Measurements from ENCODE around the gene OSBPL1A.

DNA sequence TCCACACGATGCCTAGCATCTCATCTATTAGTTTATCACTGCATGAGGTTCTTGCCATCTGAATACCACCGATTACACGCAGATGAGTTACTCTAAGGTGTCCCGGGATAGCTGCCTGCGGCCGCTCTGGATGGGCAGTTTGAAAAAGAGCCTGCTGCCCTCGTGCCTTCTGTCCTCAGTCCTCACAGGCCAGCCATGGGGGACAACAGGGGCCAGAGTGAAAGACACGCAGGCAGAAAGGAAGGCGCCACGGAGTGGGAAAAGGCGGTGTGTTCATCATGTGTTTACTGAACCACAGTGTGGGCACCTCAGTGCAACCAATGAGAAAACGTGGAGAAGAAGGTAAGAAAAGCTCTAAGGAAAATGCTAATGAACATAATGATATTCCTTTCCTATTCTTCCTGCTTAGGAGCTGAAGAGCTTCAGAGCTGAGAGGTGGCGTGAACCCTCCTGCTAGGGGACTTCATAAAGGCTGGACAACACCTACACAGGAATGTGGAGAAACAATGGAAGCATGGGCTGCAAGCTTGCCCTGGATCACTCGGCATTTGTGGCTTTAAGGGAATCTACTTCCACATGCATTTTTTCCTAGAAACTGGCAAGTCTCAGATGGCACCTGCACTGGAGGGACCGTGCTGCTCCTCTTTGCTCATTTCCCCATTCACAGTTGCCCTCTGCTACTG lies 207.8 kb downstream of the OSBPL1A start:
- TF ChIP-seq POLR2A (IDR thresholded peaks at IDR 0.05) (no peak), EP300 (IDR thresholded peaks at IDR 0.05) (no peak), POLR2AphosphoS5 (IDR thresholded peaks at IDR 0.05) (no peak)
- TF ChIP-seq, protein P1, sequence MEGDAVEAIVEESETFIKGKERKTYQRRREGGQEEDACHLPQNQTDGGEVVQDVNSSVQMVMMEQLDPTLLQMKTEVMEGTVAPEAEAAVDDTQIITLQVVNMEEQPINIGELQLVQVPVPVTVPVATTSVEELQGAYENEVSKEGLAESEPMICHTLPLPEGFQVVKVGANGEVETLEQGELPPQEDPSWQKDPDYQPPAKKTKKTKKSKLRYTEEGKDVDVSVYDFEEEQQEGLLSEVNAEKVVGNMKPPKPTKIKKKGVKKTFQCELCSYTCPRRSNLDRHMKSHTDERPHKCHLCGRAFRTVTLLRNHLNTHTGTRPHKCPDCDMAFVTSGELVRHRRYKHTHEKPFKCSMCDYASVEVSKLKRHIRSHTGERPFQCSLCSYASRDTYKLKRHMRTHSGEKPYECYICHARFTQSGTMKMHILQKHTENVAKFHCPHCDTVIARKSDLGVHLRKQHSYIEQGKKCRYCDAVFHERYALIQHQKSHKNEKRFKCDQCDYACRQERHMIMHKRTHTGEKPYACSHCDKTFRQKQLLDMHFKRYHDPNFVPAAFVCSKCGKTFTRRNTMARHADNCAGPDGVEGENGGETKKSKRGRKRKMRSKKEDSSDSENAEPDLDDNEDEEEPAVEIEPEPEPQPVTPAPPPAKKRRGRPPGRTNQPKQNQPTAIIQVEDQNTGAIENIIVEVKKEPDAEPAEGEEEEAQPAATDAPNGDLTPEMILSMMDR (IDR thresholded peaks at IDR 0.05): no peak
